ENCODE data around the gene GPR85.

The GPR85 gene

GRCh38 chr7:113085781-113086390 lies 741 bp downstream of the GPR85 start:
- no peaks in the 10 kb centered on the region for H3K36me3 ChIP-seq (ENCODE audit: control insufficient read depth, insufficient read depth, low read length)
- H3K9me3 ChIP-seq (ENCODE audit: control insufficient read depth, low read length): no peaks in the 10 kb centered on the region
- H3K27me3 ChIP-seq (ENCODE audit: control insufficient read depth, insufficient read depth, low read length): no peaks in the 10 kb centered on the region
- TF ChIP-seq CTCF (IDR thresholded peaks at IDR 0.05): no peak
- no peak overlapping the region for H3K4me2 ChIP-seq (ENCODE audit: low read length)
- peak overlapping the region; percentile 26 for H2AFZ ChIP-seq
- no peaks in the 10 kb centered on the region for H3K79me2 ChIP-seq
- H3K4me3 ChIP-seq (ENCODE audit: low read depth, low read length): no peak overlapping the region
- H3K9ac ChIP-seq: no peak overlapping the region
- no peak overlapping the region for H3K27ac ChIP-seq
- peaks cover 18% of the 10 kb centered on the region for H3K4me1 ChIP-seq

GRCh38 chr7:113084496-113085172 lies 2.0 kb downstream of the GPR85 start:
- Histone ChIP-seq H3K4me1 (peaks cover 18% of the 10 kb centered on the region), H3K27me3 (ENCODE audit: control insufficient read depth, insufficient read depth, low read length) (no peaks in the 10 kb centered on the region), H3K4me3 (ENCODE audit: low read depth, low read length) (no peak overlapping the region), H3K9ac (no peak overlapping the region), H3K4me2 (ENCODE audit: low read length) (no peak overlapping the region), H3K9me3 (ENCODE audit: control insufficient read depth, low read length) (no peaks in the 10 kb centered on the region), H2AFZ (peak overlapping the region; percentile 75), H3K79me2 (no peaks in the 10 kb centered on the region), H3K36me3 (ENCODE audit: control insufficient read depth, insufficient read depth, low read length) (no peaks in the 10 kb centered on the region), H3K27ac (peak overlapping the region; percentile 36)
- no peak for TF ChIP-seq CTCF (IDR thresholded peaks at IDR 0.05)

- no peak for TF ChIP-seq CTCF (IDR thresholded peaks at IDR 0.05)
- H3K36me3 ChIP-seq (ENCODE audit: control insufficient read depth, insufficient read depth, low read length): no peaks in the 10 kb centered on the region
- no peak overlapping the region for H3K9ac ChIP-seq
- H3K79me2 ChIP-seq: no peaks in the 10 kb centered on the region
- no peaks in the 10 kb centered on the region for H3K9me3 ChIP-seq (ENCODE audit: control insufficient read depth, low read length)
- H3K27ac ChIP-seq: peak overlapping the region; percentile 36
- H3K4me1 ChIP-seq: peaks cover 18% of the 10 kb centered on the region
- no peaks in the 10 kb centered on the region for H3K27me3 ChIP-seq (ENCODE audit: control insufficient read depth, insufficient read depth, low read length)
- no peak overlapping the region for H3K4me3 ChIP-seq (ENCODE audit: low read depth, low read length)
- H3K4me2 ChIP-seq (ENCODE audit: low read length): no peak overlapping the region
- peak overlapping the region; percentile 75 for H2AFZ ChIP-seq
Measured at GRCh38 chr7:113083816-113084495, 2.7 kb downstream of the GPR85 start.

GRCh38 chr7:113083132-113083815 lies 3.4 kb downstream of the GPR85 start:
- Histone ChIP-seq H3K4me3 (ENCODE audit: low read depth, low read length) (no peak overlapping the region), H3K4me1 (peaks cover 18% of the 10 kb centered on the region), H3K4me2 (ENCODE audit: low read length) (no peak overlapping the region), H3K9me3 (ENCODE audit: control insufficient read depth, low read length) (no peaks in the 10 kb centered on the region), H3K27ac (peak overlapping the region; percentile 36), H3K36me3 (ENCODE audit: control insufficient read depth, insufficient read depth, low read length) (no peaks in the 10 kb centered on the region), H3K27me3 (ENCODE audit: control insufficient read depth, insufficient read depth, low read length) (no peaks in the 10 kb centered on the region), H3K79me2 (no peaks in the 10 kb centered on the region), H2AFZ (peak overlapping the region; percentile 75), H3K9ac (no peak overlapping the region)
- TF ChIP-seq CTCF (IDR thresholded peaks at IDR 0.05): no peak

Data from parathyroid adenoma (tissue), 2 donors.